B cell (primary cell): ENCODE results near the gene MRPL18. TPM values are rescaled to one million over a fixed set of nuclear protein-coding genes. Genes with fewer than 3 reads are reported as not detected.

ENCODE experiments used
- ATAC-seq: fragments of 200-7000 bp; cut with Tn5 transposase; one replicate; pipeline ENCODE4 v1.10.0; 2021; ENCODE audit warnings: low read depth, mild to moderate bottlenecking, moderate number of reproducible peaks, moderate library complexity
- CTCF ChIA-PET: fragments of 350-600 bp; sonication (Branson Sonifier 250); formaldehyde crosslinking; loops from one replicate; lab custom pipeline; 2021; ENCODE audit warnings: antibody characterized with exemption, inconsistent platforms; lab: Charles Lee
- POLR2A ChIA-PET: fragments of 350-600 bp; sonication (Branson Sonifier 250); formaldehyde crosslinking; loops from one replicate; lab custom pipeline; 2021; ENCODE audit warnings: antibody characterized with exemption; lab: Charles Lee
- DNase-seq: peaks from one replicate; pipeline ENCODE4 v3.0.0; 2013
- H2AFZ ChIP-seq: 2 replicates; pipeline ENCODE4 v1.6.1; 2012; ENCODE audit warnings: mild to moderate bottlenecking, low read depth, low read length; ENCODE audit not compliant: insufficient read depth, poor library complexity, severe bottlenecking
- H3K27ac ChIP-seq, 2 donors: 1 replicate in 1 of 2; 2 replicates in 1 of 2; pipeline ENCODE4 v1.5.1; 2012 to 2013; ENCODE audit warnings: low read length in 2 of 2, mild to moderate bottlenecking in 2 of 2, moderate library complexity in 1 of 2
- H3K27me3 ChIP-seq, 4 experiments: fragments of 200-600 bp in 1 of 4; sonication (generic) in 1 of 4; replicated peaks in 1 of 4; 1 replicate in 2 of 4; 2 replicates in 2 of 4; pipeline versions ENCODE4 v1.6.1 to v1.7.0; 2013 to 2016; ENCODE audit warnings: low read length in 3 of 4, mild to moderate bottlenecking in 2 of 4, mixed read lengths in 1 of 4, moderate library complexity in 1 of 4; ENCODE audit not compliant: insufficient read depth in 4 of 4, control insufficient read depth in 3 of 4; ENCODE audit errors: control extremely low read depth in 1 of 4
- H3K36me3 ChIP-seq, 2 experiments: replicated peaks in 1 of 2; 1 replicate in 1 of 2; 2 replicates in 1 of 2; pipeline versions ENCODE4 v1.6.1 to v1.7.1; 2013; ENCODE audit warnings: low read length in 1 of 2; ENCODE audit not compliant: insufficient read depth in 2 of 2, control insufficient read depth in 1 of 2; ENCODE audit errors: control extremely low read depth in 1 of 2, extremely low read depth in 1 of 2
- H3K4me1 ChIP-seq, 2 donors: fragments of 200-600 bp in 1 of 2; sonication (generic) in 1 of 2; 1 replicate in 1 of 2; 2 replicates in 1 of 2; pipeline versions ENCODE4 v1.5.1 to v1.6.1; 2013 to 2017; ENCODE audit warnings: low read length in 2 of 2; ENCODE audit not compliant: control insufficient read depth in 2 of 2, insufficient read depth in 2 of 2
- H3K4me2 ChIP-seq: replicated peaks from 2 replicates; pipeline ENCODE3; 2012; ENCODE audit warnings: mild to moderate bottlenecking, low read depth, low read length; ENCODE audit not compliant: poor library complexity, severe bottlenecking
- H3K4me3 ChIP-seq, 5 experiments: fragments of 200-600 bp in 1 of 5; sonication (generic) in 1 of 5; 1 replicate in 3 of 5; 2 replicates in 2 of 5; pipeline versions ENCODE4 v1.5.1 to v1.7.0; 2011 to 2016; ENCODE audit warnings: low read length in 4 of 5, mild to moderate bottlenecking in 4 of 5, low read depth in 2 of 5, control low read depth in 1 of 5, moderate library complexity in 1 of 5; ENCODE audit not compliant: insufficient read depth in 1 of 5; ENCODE audit errors: control extremely low read depth in 1 of 5, extremely low read depth in 1 of 5
- H3K79me2 ChIP-seq: fragments of 200-600 bp; sonication (generic); one replicate; pipeline ENCODE4 v1.6.0; 2016; ENCODE audit warnings: low read length; ENCODE audit not compliant: control insufficient read depth, insufficient read depth
- H3K9ac ChIP-seq: fragments of 200-600 bp; sonication (generic); 2 replicates; pipeline ENCODE4 v1.6.1; 2017; ENCODE audit warnings: mild to moderate bottlenecking, low read length, moderate library complexity
- H3K9me3 ChIP-seq, 3 donors: one replicate each; pipeline versions ENCODE4 v1.6.1 to v1.7.1; 2013; ENCODE audit warnings: low read length in 2 of 3; ENCODE audit not compliant: control insufficient read depth in 2 of 3, insufficient read depth in 1 of 3; ENCODE audit errors: control extremely low read depth in 1 of 3
- H4K20me1 ChIP-seq: 2 replicates; pipeline ENCODE4 v1.6.0; 2012; ENCODE audit warnings: mild to moderate bottlenecking, low read length; ENCODE audit not compliant: insufficient read depth, control insufficient read depth, poor library complexity, severe bottlenecking
- H3K27ac Mint-ChIP-seq: one replicate; pipeline ENCODE4 v1.8.0; 2021; ENCODE audit warnings: mixed read lengths
- H3K27me3 Mint-ChIP-seq: one replicate; pipeline ENCODE4 v1.8.0; 2021; ENCODE audit warnings: mixed read lengths
- H3K4me1 Mint-ChIP-seq: one replicate; pipeline ENCODE4 v1.8.0; 2021; ENCODE audit warnings: mixed read lengths
- H3K4me3 Mint-ChIP-seq: one replicate; pipeline ENCODE4 v1.8.0; 2021; ENCODE audit warnings: mixed read lengths
- H3K9me3 Mint-ChIP-seq: one replicate; pipeline ENCODE4 v1.8.0; 2022; ENCODE audit warnings: mixed read lengths; ENCODE audit not compliant: insufficient read depth
- EZH2 ChIP-seq: IDR thresholded peaks from 2 replicates; pipeline ENCODE4 v1.6.1; 2012; ENCODE audit warnings: borderline replicate concordance, low read depth, mild to moderate bottlenecking, moderate library complexity, low read length; ENCODE audit not compliant: insufficient read depth, poor library complexity, severe bottlenecking
- WGBS: methylation state at CpG from one replicate; pipeline ENCODE4 v1.1.5; 2013; ENCODE audit warnings: missing lambda C conversion rate; ENCODE audit not compliant: insufficient coverage; 5-methylcytosine and 5-hydroxymethylcytosine counted together
- intact Hi-C: fragments of 100-400 bp; cut with micrococcal nuclease; formaldehyde crosslinking; loops from one replicate; pipeline ENCODE4 v1.10.0; 2022
- polyA plus RNA-seq: library from polyadenylated mRNA; depleted of rRNA; stranded (reverse); fragments of >200 nt; gene quantifications from 2 replicates; pipeline ENCODE4 v1.2.3, GENCODE V29; 2012
- total RNA-seq, 2 donors: library from RNA; stranded (reverse); fragments of 120-200 nt in 1 of 2; gene quantifications; 1 replicate in 1 of 2; 2 replicates in 1 of 2; pipeline versions ENCODE4 v1.2.3 to v1.2.4, GENCODE V29; 2013 to 2022
- TF ChIP-seq, protein P1 (sequence below): fragments of 200-600 bp; IDR thresholded peaks from one replicate; pipeline ENCODE4 v1.8.0; 2022; ENCODE audit warnings: antibody characterized with exemption, mild to moderate bottlenecking

Gene MRPL18
- total and polyA plus RNA-seq, 2 donors (not counting 1 experiment from before 2014, with no cell fraction given): 32.1 to 35.1 TPM

DNA sequence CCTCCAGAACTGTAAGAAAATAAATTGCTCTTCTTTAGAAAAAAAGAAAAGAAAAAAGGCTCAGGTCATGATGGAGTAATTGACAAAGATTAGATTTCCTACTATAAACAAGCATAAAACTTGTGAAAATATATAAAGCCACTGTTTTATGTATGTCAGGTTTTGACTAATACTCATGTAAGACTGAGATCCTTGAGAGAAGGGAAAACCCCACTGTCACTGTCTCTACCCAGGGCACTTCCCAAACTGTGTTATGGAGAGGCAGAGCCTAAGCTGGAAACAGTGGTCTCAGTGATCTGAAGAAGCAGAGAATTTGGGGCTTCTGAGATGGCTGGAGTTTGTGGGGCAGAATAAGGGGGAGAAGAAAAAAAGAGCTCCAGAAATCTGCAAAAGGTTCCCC, 20.8 kb upstream of the MRPL18 start:
- Histone ChIP-seq H3K9me3 (peaks cover 0 to 4% (median 0%) of the 10 kb centered on the region in 3 donors), H3K27ac (no peak overlapping the region), H3K27me3 (no peaks in the 10 kb centered on the region), H3K4me2 (no peak overlapping the region), H3K36me3 (peaks cover 8 to 30% of the 10 kb centered on the region in 2 experiments), H3K4me1 (no peaks in the 10 kb centered on the region), H3K4me3 (no peak overlapping the region), H3K9ac (no peak overlapping the region), H4K20me1 (no peaks in the 10 kb centered on the region), H2AFZ (no peak overlapping the region), H3K79me2 (no peaks in the 10 kb centered on the region)
- ChIA-PET CTCF (interaction anchor here (0.6 to 1.2 kb wide), 2 partner anchors 21 to 49 kb away, joined by 3 to 4 read pairs; partner anchors contain the start of gene MRPL18), POLR2A (no interaction called here)
- DNase-seq: no peak
- ATAC-seq: no peak
- TF ChIP-seq, protein P1, sequence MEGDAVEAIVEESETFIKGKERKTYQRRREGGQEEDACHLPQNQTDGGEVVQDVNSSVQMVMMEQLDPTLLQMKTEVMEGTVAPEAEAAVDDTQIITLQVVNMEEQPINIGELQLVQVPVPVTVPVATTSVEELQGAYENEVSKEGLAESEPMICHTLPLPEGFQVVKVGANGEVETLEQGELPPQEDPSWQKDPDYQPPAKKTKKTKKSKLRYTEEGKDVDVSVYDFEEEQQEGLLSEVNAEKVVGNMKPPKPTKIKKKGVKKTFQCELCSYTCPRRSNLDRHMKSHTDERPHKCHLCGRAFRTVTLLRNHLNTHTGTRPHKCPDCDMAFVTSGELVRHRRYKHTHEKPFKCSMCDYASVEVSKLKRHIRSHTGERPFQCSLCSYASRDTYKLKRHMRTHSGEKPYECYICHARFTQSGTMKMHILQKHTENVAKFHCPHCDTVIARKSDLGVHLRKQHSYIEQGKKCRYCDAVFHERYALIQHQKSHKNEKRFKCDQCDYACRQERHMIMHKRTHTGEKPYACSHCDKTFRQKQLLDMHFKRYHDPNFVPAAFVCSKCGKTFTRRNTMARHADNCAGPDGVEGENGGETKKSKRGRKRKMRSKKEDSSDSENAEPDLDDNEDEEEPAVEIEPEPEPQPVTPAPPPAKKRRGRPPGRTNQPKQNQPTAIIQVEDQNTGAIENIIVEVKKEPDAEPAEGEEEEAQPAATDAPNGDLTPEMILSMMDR: no peak
- TF ChIP-seq EZH2: no peak
- Mint-ChIP-seq H3K27ac (no peak overlapping the region), H3K4me3 (no peak overlapping the region), H3K9me3 (no peaks in the 10 kb centered on the region), H3K4me1 (no peaks in the 10 kb centered on the region), H3K27me3 (no peaks in the 10 kb centered on the region)
- intact Hi-C loops: no loop called here

DNA sequence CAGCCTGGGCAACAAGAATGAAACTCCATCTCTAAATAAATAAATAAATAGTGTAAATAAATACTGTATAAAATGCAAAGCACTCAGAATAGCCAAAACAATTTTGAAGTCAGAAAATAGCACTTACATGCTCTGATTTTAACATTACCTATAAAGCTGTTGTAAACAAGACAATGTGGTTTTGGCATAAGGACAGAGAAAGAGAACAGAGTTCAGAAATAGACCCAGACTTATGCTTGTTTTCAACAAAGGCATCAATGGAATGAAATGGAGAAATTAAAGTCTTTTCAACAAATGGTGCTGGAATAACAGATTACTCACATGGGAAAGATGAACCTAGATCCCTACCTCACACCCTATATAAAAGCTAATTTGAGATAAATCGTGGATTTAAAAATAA, 18.1 kb upstream of the MRPL18 start:
- DNase-seq (no peak), ATAC-seq (no peak)
- no peaks in the 10 kb centered on the region for H4K20me1 ChIP-seq
- Mint-ChIP-seq H3K4me1 (no peaks in the 10 kb centered on the region), H3K27ac (no peak overlapping the region), H3K4me3 (no peak overlapping the region), H3K27me3 (no peaks in the 10 kb centered on the region), H3K9me3 (no peaks in the 10 kb centered on the region)
- H3K4me3 ChIP-seq: no peak overlapping the region
- TF ChIP-seq, protein P1: no peak
- no peak for TF ChIP-seq EZH2
- no peak overlapping the region for H2AFZ ChIP-seq
- H3K4me2 ChIP-seq: no peak overlapping the region
- intact Hi-C loops: no loop called here
- ChIA-PET CTCF (interaction anchor here (1.6 kb wide), 1 partner anchor 52 kb away, joined by 4 read pairs; no protein-coding TSS in a partner anchor), POLR2A (no interaction called here)
- H3K27me3 ChIP-seq: no peaks in the 10 kb centered on the region
- peaks cover 2 to 42% of the 10 kb centered on the region in 2 experiments for H3K36me3 ChIP-seq
- no peak overlapping the region for H3K27ac ChIP-seq
- WGBS: no CpG with 5 or more reads among the region's 1 CpG
- peaks cover 0 to 4% (median 0%) of the 10 kb centered on the region in 3 donors for H3K9me3 ChIP-seq
- no peaks in the 10 kb centered on the region for H3K4me1 ChIP-seq
- H3K79me2 ChIP-seq: no peaks in the 10 kb centered on the region
- H3K9ac ChIP-seq: no peak overlapping the region
